H1 (cell line): ENCODE data around the gene PRR16. TPM values are rescaled to one million over a fixed set of nuclear protein-coding genes. Genes with fewer than 3 reads are reported as not detected.

Experiments
- CHD2 ChIP-seq: IDR thresholded peaks from 2 replicates; pipeline ENCODE4 v1.6.1; 2012; ENCODE audit warnings: low read length, improper control_type of control experiment
- CREB1 ChIP-seq: IDR thresholded peaks from 2 replicates; pipeline ENCODE4 v1.6.1; 2012; ENCODE audit warnings: inconsistent platforms
- KDM5A ChIP-seq: fragments of 200-600 bp; IDR thresholded peaks from 2 replicates; pipeline ENCODE4 v1.7.1; 2012; ENCODE audit warnings: mild to moderate bottlenecking, low read length, inconsistent platforms, mixed read lengths
- POLR2A ChIP-seq, 2 experiments: IDR thresholded peaks; 1 replicate in 1 of 2; 2 replicates in 1 of 2; pipeline ENCODE4 v1.6.1; 2011; ENCODE audit warnings: low read depth in 2 of 2, low read length in 2 of 2, mild to moderate bottlenecking in 2 of 2; ENCODE audit errors: control extremely low read depth in 1 of 2
- SP4 ChIP-seq: IDR thresholded peaks from 2 replicates; pipeline ENCODE4 v1.6.1; 2012; ENCODE audit warnings: low read length, inconsistent platforms
- SUZ12 ChIP-seq: fragments of 200-600 bp; sonication (generic); IDR thresholded peaks from 2 replicates; pipeline ENCODE4 v1.6.1; 2012; ENCODE audit warnings: mild to moderate bottlenecking, inconsistent platforms, low read length, moderate library complexity, mixed read lengths
- TAF1 ChIP-seq: IDR thresholded peaks from 2 replicates; pipeline ENCODE4 v1.6.1; 2011; ENCODE audit warnings: mild to moderate bottlenecking, low read depth, low read length
- polyA plus RNA-seq, 7 experiments: library from polyadenylated mRNA; depleted of rRNA in 3 of 7; stranded (reverse) in 5 of 7; unstranded in 2 of 7; fragments of >200 nt in 5 of 7; fragments of 200-250 nt in 2 of 7; gene quantifications; 1 replicate in 5 of 7; 2 replicates in 1 of 7; 4 replicates in 1 of 7; pipeline versions ENCODE4 v1.2.1 to v1.2.3, GENCODE V29; 2011 to 2013; ENCODE audit warnings: missing spikeins in 2 of 7, mixed read lengths in 2 of 7
- total RNA-seq: library from RNA; stranded (reverse); fragmentation: NEBNext Ultra II Directional; extraction: Animal tissue kit (Norgen Biotek cat#: 25700); gene quantifications from 2 replicates; pipeline ENCODE4 v1.2.1, GENCODE V29; 2021
- TF ChIP-seq, protein P1 (sequence below), 3 experiments: IDR thresholded peaks; 1 replicate in 2 of 3; 2 replicates in 1 of 3; pipeline versions ENCODE4 v1.5.1 to v1.6.1; 2011; ENCODE audit warnings: low read length in 3 of 3, mild to moderate bottlenecking in 3 of 3, inconsistent platforms in 2 of 3, low read depth in 1 of 3, moderate library complexity in 1 of 3; ENCODE audit not compliant: insufficient read depth in 1 of 3; ENCODE audit errors: control extremely low read depth in 1 of 3

The PRR16 gene
- total and polyA plus RNA-seq, 2 of the 8 experiments (the other 6 are each of a cell fraction or from before 2014, with no cell fraction given), result 0.73 to 1.6 TPM

DNA sequence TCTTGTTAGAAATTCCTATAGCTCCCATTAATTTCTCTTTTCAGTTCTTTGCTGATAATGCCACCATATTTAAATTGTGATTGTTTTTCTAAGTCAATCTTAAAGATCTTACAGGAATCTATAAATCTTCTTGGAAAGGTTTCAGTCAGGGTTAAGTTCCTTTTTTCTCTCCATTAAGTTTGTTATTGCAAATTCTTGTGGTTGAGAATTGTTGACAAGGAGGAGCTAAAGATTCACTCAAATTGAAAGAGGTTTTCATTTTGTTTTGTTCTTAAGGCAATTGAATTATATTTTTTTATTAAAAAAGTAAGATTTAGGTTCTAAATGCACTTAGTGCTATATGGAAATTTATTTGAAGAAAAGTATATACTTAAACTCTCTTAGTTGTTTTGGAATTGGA lies 213.4 kb downstream of the PRR16 start (continued):
- TF ChIP-seq, protein P1, sequence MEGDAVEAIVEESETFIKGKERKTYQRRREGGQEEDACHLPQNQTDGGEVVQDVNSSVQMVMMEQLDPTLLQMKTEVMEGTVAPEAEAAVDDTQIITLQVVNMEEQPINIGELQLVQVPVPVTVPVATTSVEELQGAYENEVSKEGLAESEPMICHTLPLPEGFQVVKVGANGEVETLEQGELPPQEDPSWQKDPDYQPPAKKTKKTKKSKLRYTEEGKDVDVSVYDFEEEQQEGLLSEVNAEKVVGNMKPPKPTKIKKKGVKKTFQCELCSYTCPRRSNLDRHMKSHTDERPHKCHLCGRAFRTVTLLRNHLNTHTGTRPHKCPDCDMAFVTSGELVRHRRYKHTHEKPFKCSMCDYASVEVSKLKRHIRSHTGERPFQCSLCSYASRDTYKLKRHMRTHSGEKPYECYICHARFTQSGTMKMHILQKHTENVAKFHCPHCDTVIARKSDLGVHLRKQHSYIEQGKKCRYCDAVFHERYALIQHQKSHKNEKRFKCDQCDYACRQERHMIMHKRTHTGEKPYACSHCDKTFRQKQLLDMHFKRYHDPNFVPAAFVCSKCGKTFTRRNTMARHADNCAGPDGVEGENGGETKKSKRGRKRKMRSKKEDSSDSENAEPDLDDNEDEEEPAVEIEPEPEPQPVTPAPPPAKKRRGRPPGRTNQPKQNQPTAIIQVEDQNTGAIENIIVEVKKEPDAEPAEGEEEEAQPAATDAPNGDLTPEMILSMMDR (IDR thresholded peaks at IDR 0.05; ENCODE audit: control extremely low read depth in 1 of 3, insufficient read depth in 1 of 3, low read depth in 1 of 3, low read length in 3 of 3), result no peak
- TF ChIP-seq POLR2A (IDR thresholded peaks at IDR 0.05; ENCODE audit: control extremely low read depth in 1 of 2, low read depth in 2 of 2, low read length in 2 of 2), result no peak
- TF ChIP-seq KDM5A, result no peak
- TF ChIP-seq SUZ12, result no peak
- TF ChIP-seq TAF1, result no peak
- no peak for TF ChIP-seq SP4
- TF ChIP-seq CREB1, result no peak
- no peak for TF ChIP-seq CHD2
